Brain microvascular endothelial cell (primary cell): ENCODE measurements around the gene CHODL.

Experiments used
- DNase-seq: peaks from one replicate; pipeline ENCODE4 v3.0.0-alpha.2; 2020
- H3K27ac ChIP-seq: fragments of 250-450 bp; sonication (Bioruptor Pico); 2 replicates; pipeline ENCODE4 v1.5.1; 2020; ENCODE audit warnings: mild to moderate bottlenecking, moderate library complexity
- H3K27me3 ChIP-seq: fragments of 250-450 bp; sonication (Bioruptor Pico); replicated peaks from 2 replicates; pipeline ENCODE4 v1.5.1; 2020; ENCODE audit warnings: mild to moderate bottlenecking
- H3K36me3 ChIP-seq: fragments of 250-450 bp; sonication (Bioruptor Pico); replicated peaks from 2 replicates; pipeline ENCODE4 v1.5.1; 2020; ENCODE audit warnings: mild to moderate bottlenecking
- H3K4me3 ChIP-seq: 2 replicates; pipeline ENCODE4 v1.5.1; 2011; ENCODE audit warnings: low read depth, mild to moderate bottlenecking, control low read depth, low read length, moderate library complexity
- CTCF ChIP-seq: IDR thresholded peaks from 2 replicates; pipeline ENCODE4 v1.5.1; 2011; ENCODE audit warnings: low read depth, mild to moderate bottlenecking, moderate library complexity, low read length, control low read depth, inconsistent platforms; ENCODE audit errors: missing control alignments
- in situ Hi-C: cut with HindIII; loops from 2 replicates; pipeline ENCODE4 v1.10.0; 2017; ENCODE audit warnings: low sequenced_read_pairs, low pct_ligation_motif_present

Gene CHODL

GRCh38 chr21:18289876-18290275, 45.2 kb downstream of the CHODL start:
- DNase-seq: no peak
- Histone ChIP-seq H3K36me3 (no peaks in the 10 kb centered on the region), H3K27ac (no peak overlapping the region), H3K4me3 (no peak overlapping the region), H3K27me3 (no peaks in the 10 kb centered on the region)
- TF ChIP-seq CTCF: no peak
- in situ Hi-C loops: no loop called here

GRCh38 chr21:18294100-18294499, 49.5 kb downstream of the CHODL start:
- TF ChIP-seq CTCF: no peak
- H3K27ac ChIP-seq: no peak overlapping the region
- H3K4me3 ChIP-seq: no peak overlapping the region
- DNase-seq: no peak
- in situ Hi-C loops: no loop called here
- H3K27me3 ChIP-seq: no peaks in the 10 kb centered on the region
- no peaks in the 10 kb centered on the region for H3K36me3 ChIP-seq

DNA sequence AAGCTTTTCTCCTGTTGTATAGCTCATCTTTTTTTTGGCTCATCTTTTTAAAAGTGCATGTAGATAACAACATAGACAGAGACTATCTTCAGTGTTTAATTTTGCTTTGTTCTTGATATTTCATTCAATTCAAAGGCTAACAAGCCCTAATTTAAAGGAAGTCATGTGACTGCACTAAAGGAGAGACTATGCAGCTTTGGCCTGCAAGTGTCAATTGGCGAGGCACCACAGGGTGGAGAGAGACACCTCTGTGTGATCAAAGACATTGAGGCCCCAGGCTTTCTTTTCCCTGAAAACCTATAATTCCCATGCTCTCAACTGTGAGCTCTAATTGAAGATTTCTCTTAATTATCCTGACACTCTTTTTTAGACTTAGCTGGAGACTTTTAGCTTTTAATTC, 53.6 kb downstream of the CHODL start:
- DNase-seq: no peak
- no peak overlapping the region for H3K27ac ChIP-seq
- in situ Hi-C loops: no loop called here
- H3K27me3 ChIP-seq: no peaks in the 10 kb centered on the region
- no peak overlapping the region for H3K4me3 ChIP-seq
- no peak for TF ChIP-seq CTCF
- no peaks in the 10 kb centered on the region for H3K36me3 ChIP-seq
